Amniotic epithelial cell (primary cell): Measurements from ENCODE around the gene STMP1.

Experiments used
- DNase-seq: peaks from one replicate; pipeline ENCODE4 v3.0.0-alpha.2; 2010; ENCODE audit warnings: low read depth

Gene STMP1

DNA sequence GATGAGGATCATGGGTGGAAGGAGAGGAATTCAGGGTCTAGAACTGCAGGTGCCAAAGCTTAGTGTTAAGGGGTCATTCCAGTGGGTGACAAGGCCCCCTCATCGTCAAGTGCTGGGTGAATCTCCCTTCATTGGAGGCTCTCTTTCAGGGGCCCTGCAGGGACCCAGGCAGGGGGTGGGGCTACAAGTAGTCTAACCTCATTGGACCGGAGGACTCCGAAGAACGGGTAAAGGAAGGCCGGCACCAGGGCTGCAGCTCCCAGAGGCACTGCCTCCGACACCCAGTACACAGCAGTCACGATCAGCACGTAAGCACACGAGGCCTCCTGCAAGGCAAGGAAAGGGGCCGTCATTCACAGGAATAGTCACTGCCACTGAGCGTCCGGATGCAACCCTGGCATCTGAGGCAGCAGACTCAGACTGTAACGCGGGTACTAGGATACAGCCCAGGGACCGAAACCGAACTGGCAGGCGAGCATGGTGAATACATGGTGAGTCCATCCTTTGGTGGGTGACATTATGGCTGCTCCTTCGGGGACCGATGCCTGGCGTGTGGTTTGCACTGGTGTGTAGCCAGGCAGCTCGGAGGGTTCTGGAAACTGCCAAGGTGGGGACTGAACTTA, 59.0 kb downstream of the STMP1 start:
- DNase-seq = no peak

DNA sequence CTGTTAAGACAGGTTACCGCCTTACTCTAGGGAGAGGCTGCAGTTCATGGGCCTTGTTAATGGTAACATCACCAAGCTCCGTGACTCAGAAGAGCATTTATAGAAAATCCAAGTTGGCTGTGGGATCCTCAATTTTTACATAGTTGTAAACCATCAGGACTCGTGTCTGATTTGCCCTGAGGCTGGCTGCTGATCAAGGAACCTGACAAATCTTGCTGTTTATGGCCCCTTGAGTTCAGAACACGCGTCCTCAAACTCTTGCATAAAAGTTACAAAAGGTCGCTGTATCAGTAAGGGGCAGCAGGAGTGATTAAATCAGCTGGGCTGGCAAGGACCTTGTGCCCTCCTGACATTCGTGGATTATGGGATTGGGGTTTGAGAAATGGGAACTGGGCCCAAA, 61.1 kb downstream of the STMP1 start:
- peak; percentile 52 for DNase-seq
